ENCODE results near the gene RNASE4.

Gene RNASE4

GRCh38 chr14:20683125-20683890, 1.1 kb upstream of the RNASE4 start:
- Mint-ChIP-seq H3K4me1 (peaks cover 14% of the 10 kb centered on the region), H3K27me3 (ENCODE audit: low read depth) (peaks cover 3% of the 10 kb centered on the region), H3K9me3 (no peaks in the 10 kb centered on the region), H3K27ac (no peak overlapping the region), H3K36me3 (ENCODE audit: low read depth) (no peaks in the 10 kb centered on the region), H3K4me3 (no peak overlapping the region)
- TF ChIP-seq CTCF (IDR thresholded peaks at IDR 0.05; ENCODE audit: unreplicated experiment in 3 of 3) = no peak

- no peaks in the 10 kb centered on the region for H3K9me3 Mint-ChIP-seq
- peaks cover 14% of the 10 kb centered on the region for H3K4me1 Mint-ChIP-seq
- H3K4me3 Mint-ChIP-seq = no peak overlapping the region
- no peaks in the 10 kb centered on the region for H3K36me3 Mint-ChIP-seq (ENCODE audit: low read depth)
- peaks cover 3% of the 10 kb centered on the region for H3K27me3 Mint-ChIP-seq (ENCODE audit: low read depth)
- peak overlapping the region in 1 of 3 experiments; percentile 89 for H3K27ac Mint-ChIP-seq
- no peak for TF ChIP-seq CTCF (IDR thresholded peaks at IDR 0.05; ENCODE audit: unreplicated experiment in 3 of 3)
Observed at GRCh38 chr14:20684662-20685456, 499 bp downstream of the RNASE4 start.

- H3K27ac Mint-ChIP-seq = peak overlapping the region in 1 of 3 experiments; percentile 14
- H3K9me3 Mint-ChIP-seq = no peaks in the 10 kb centered on the region
- H3K36me3 Mint-ChIP-seq (ENCODE audit: low read depth) = no peaks in the 10 kb centered on the region
- no peak for TF ChIP-seq CTCF (IDR thresholded peaks at IDR 0.05; ENCODE audit: unreplicated experiment in 3 of 3)
- no peaks in the 10 kb centered on the region for H3K4me1 Mint-ChIP-seq
- H3K27me3 Mint-ChIP-seq (ENCODE audit: low read depth) = no peaks in the 10 kb centered on the region
- no peak overlapping the region for H3K4me3 Mint-ChIP-seq
Observed at GRCh38 chr14:20686386-20687143, 2.2 kb downstream of the RNASE4 start.

- Mint-ChIP-seq H3K27ac (no peak overlapping the region), H3K4me3 (peak overlapping the region in 1 of 3 experiments; percentile 45), H3K9me3 (no peaks in the 10 kb centered on the region), H3K27me3 (ENCODE audit: low read depth) (no peaks in the 10 kb centered on the region), H3K36me3 (ENCODE audit: low read depth) (no peaks in the 10 kb centered on the region), H3K4me1 (no peaks in the 10 kb centered on the region)
- no peak for TF ChIP-seq CTCF (IDR thresholded peaks at IDR 0.05; ENCODE audit: unreplicated experiment in 3 of 3)
Observed at GRCh38 chr14:20687362-20688166, 3.2 kb downstream of the RNASE4 start.

- Mint-ChIP-seq H3K36me3 (ENCODE audit: low read depth) (no peaks in the 10 kb centered on the region), H3K27ac (no peak within 1 kb of the TSS), H3K9me3 (no peaks in the 10 kb centered on the region), H3K4me1 (no peaks in the 10 kb centered on the region), H3K4me3 (no peak within 1 kb of the TSS), H3K27me3 (ENCODE audit: low read depth) (no peaks in the 10 kb centered on the region)
- TF ChIP-seq CTCF (IDR thresholded peaks at IDR 0.05; ENCODE audit: unreplicated experiment in 3 of 3) = no peak
Observed at GRCh38 chr14:20688167-20688839, 3.9 kb downstream of the RNASE4 start, which contains the start of gene ANG. Gene ANG (plus strand): TSS chr14:20688764. CDS start chr14:20693565, 4,801 bp downstream.

Measured in nephron (organoid).